Tibial nerve (tissue), 4 donors: ENCODE measurements around the gene MLC1. TPM values are rescaled to one million over a fixed set of nuclear protein-coding genes. Genes with fewer than 3 reads are reported as not detected.

Experiments used
- DNase-seq, 2 donors: peaks; one replicate each; pipeline ENCODE4 v3.0.0-alpha.2; 2019; ENCODE audit warnings: low spot score in 2 of 2
- H3K27ac ChIP-seq, 4 donors: fragments of 200-600 bp; sonication (generic) in 3 of 4; one replicate each; pipeline ENCODE4 v1.5.1; 2017 to 2019; ENCODE audit warnings: mild to moderate bottlenecking in 1 of 4
- H3K27me3 ChIP-seq, 2 donors: fragments of 200-600 bp; sonication (generic) in 1 of 2; one replicate each; pipeline versions ENCODE4 v1.5.1 to v1.6.0; 2017 to 2019
- H3K36me3 ChIP-seq, 3 donors: fragments of 200-600 bp; sonication (generic); one replicate each; pipeline ENCODE4 v1.5.1; 2018 to 2019
- H3K4me1 ChIP-seq, 4 donors: fragments of 200-600 bp; sonication (generic) in 3 of 4; one replicate each; pipeline ENCODE4 v1.5.1; 2017 to 2019
- H3K4me3 ChIP-seq, 4 donors: fragments of 200-600 bp; sonication (generic) in 3 of 4; one replicate each; pipeline ENCODE4 v1.5.1; 2017 to 2019; ENCODE audit warnings: mild to moderate bottlenecking in 1 of 4, moderate library complexity in 1 of 4
- H3K9me3 ChIP-seq, 4 donors: fragments of 200-600 bp; sonication (generic) in 3 of 4; one replicate each; pipeline ENCODE4 v1.5.1; 2017 to 2019
- EP300 ChIP-seq, 2 donors: sonication (generic); formaldehyde crosslinking; IDR thresholded peaks; one replicate each; pipeline ENCODE4 v1.6.1; 2017; ENCODE audit warnings: antibody characterized with exemption in 2 of 2, mild to moderate bottlenecking in 1 of 2
- POLR2A ChIP-seq, 2 donors: fragments of 450-650 bp; IDR thresholded peaks; one replicate each; pipeline ENCODE4 v1.6.1; 2017; ENCODE audit warnings: antibody characterized with exemption in 2 of 2, mild to moderate bottlenecking in 2 of 2, moderate library complexity in 2 of 2
- WGBS, 2 donors: methylation state at CpG; one replicate each; pipeline ENCODE4 v1.1.5; 2018; 5-methylcytosine and 5-hydroxymethylcytosine counted together
- total RNA-seq, 4 donors: library from RNA; depleted of rRNA; stranded (reverse); fragments of >200 nt; gene quantifications; one replicate each; pipeline ENCODE4 v1.1.0, GENCODE V29; 2016
- TF ChIP-seq, protein P1 (sequence below), 5 experiments: fragments of 200-600 bp in 3 of 5; fragments of 450-650 bp in 2 of 5; sonication (generic) in 3 of 5; IDR thresholded peaks; one replicate each; pipeline ENCODE4 v1.5.1; 2016 to 2019; ENCODE audit warnings: antibody characterized with exemption in 5 of 5, mild to moderate bottlenecking in 3 of 5, moderate library complexity in 2 of 5

The MLC1 gene
- total RNA-seq, 4 donors from 2014 or later: not detected

DNA sequence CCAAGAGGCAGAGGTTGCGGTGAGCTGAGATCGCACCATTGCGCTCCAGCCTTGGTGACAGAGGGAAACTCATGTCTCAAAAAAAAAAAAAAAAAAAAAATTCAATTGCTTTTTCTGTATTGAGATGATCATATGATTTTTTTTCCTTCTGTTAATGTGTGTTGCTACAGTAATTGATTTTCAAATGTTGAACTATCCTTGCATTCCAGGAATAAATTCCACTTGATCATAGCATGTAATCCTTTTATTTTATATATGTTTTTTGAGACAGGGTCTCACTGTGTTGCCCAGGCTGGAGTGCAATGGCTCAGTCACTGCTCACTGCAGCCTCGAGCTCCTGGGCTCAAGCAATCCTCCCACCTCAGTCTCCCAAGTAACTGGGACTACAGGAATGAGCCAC lies 37.9 kb upstream of the MLC1 start:
- WGBS, 2 donors: 85 to 86% methylated on average over 4 of the region's 4 CpGs
- no peak for TF ChIP-seq EP300 (IDR thresholded peaks at IDR 0.05)
- TF ChIP-seq, protein P1, sequence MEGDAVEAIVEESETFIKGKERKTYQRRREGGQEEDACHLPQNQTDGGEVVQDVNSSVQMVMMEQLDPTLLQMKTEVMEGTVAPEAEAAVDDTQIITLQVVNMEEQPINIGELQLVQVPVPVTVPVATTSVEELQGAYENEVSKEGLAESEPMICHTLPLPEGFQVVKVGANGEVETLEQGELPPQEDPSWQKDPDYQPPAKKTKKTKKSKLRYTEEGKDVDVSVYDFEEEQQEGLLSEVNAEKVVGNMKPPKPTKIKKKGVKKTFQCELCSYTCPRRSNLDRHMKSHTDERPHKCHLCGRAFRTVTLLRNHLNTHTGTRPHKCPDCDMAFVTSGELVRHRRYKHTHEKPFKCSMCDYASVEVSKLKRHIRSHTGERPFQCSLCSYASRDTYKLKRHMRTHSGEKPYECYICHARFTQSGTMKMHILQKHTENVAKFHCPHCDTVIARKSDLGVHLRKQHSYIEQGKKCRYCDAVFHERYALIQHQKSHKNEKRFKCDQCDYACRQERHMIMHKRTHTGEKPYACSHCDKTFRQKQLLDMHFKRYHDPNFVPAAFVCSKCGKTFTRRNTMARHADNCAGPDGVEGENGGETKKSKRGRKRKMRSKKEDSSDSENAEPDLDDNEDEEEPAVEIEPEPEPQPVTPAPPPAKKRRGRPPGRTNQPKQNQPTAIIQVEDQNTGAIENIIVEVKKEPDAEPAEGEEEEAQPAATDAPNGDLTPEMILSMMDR (IDR thresholded peaks at IDR 0.05): no peak
- H3K36me3 ChIP-seq: no peaks in the 10 kb centered on the region
- no peaks in the 10 kb centered on the region for H3K4me1 ChIP-seq
- no peak overlapping the region for H3K27ac ChIP-seq
- H3K27me3 ChIP-seq: no peaks in the 10 kb centered on the region
- DNase-seq: no peak
- H3K4me3 ChIP-seq: no peak overlapping the region
- H3K9me3 ChIP-seq: peaks cover 0 to 25% (median 4%) of the 10 kb centered on the region in 4 donors

DNA sequence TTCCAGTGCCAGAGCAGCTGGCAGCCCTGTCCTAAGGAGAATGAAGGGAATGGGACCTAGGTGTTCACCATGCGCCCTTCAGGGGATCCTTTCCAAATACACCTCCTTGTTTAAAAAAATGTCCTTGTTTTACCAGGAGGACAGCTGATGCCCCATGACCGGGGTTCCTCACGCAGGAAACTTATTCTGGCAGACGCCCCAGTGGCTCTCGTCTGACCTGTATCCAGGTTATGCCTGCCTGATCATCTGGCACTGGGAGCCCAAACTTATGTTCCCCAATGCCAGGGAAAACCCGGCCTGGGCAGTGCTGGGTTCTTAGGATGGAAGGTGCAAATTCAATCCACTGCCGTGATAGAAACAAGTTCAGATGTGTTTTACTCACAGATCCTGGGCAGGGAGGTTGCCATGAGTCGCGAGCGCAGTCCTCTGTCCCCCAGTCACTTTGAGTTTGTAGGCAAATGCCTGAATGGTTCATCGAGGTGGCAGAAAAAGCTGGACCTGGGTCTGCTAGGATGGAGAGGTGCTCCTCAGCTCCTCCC lies 36.0 kb upstream of the MLC1 start:
- H3K4me3 ChIP-seq: no peak overlapping the region
- H3K36me3 ChIP-seq: no peaks in the 10 kb centered on the region
- 83 to 84% methylated on average over 11 of the region's 11 CpGs for WGBS, 2 donors
- H3K27ac ChIP-seq: no peak overlapping the region
- DNase-seq: no peak
- peaks cover 0 to 8% of the 10 kb centered on the region in 2 donors for H3K27me3 ChIP-seq
- H3K4me1 ChIP-seq: no peaks in the 10 kb centered on the region
- TF ChIP-seq POLR2A (IDR thresholded peaks at IDR 0.05) (no peak), EP300 (IDR thresholded peaks at IDR 0.05) (no peak)
- TF ChIP-seq, protein P1 (IDR thresholded peaks at IDR 0.05): no peak
- peaks cover 0 to 25% (median 4%) of the 10 kb centered on the region in 4 donors for H3K9me3 ChIP-seq

DNA sequence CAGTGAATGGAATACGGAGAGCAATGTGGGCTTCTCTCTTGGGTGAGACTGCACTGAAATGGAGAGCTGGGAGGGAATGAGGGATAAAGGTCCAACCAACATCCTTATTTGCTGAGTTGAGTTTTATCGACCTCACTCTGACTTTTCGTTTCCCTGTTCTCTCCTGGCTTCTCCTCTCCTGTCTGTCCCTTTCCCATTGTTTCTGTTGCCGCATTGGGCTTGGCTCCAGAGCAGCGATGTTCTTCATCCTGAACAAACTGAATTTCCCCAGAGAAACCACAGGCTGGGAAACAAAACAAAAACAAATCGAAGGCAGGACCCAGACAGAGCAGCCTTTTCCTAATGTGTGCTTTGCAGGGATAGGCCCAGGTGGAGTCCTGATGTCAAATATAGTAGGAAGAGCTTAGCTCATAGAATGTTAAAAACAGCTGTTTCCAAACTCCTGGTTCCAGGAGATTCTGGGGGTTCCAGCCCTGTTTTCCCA lies 34.6 kb upstream of the MLC1 start:
- no peak for DNase-seq
- Histone ChIP-seq H3K27me3 (peaks cover 0 to 8% of the 10 kb centered on the region in 2 donors), H3K4me1 (no peaks in the 10 kb centered on the region), H3K4me3 (no peak overlapping the region), H3K9me3 (peaks cover 0 to 25% (median 4%) of the 10 kb centered on the region in 4 donors), H3K36me3 (no peaks in the 10 kb centered on the region), H3K27ac (no peak overlapping the region)
- WGBS, 2 donors: 36 to 42% methylated on average over 6 of the region's 6 CpGs
- TF ChIP-seq EP300 (IDR thresholded peaks at IDR 0.05) (no peak), POLR2A (IDR thresholded peaks at IDR 0.05) (no peak)
- TF ChIP-seq, protein P1 (IDR thresholded peaks at IDR 0.05): no peak

DNA sequence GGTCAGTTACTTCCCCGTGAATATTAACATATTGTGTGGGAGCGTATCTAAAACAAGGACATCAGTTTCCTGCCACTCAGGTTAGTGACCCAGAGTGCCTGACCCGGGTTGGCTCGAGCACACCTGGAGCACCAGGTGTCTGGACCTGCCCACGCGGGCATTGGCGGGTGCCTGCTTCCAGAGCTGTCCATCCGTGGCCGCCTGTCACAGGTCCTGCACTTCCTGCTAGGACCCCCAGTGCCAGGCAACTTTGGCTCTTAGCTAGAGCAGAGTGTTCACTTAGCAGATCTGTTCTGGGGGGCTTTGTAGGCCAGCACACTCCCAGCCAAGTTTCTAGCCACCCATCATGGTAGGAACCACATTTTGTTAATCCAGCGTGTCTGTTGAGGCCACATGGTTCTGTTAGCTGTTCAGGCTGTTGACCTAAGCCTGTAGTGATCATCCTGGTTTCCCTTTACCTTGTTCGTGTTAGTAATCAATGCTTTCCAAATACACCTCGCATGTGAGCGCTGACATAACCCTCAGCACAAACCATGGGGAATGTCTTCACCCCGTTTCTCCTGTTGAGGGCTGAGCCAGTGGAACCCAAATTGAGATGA lies 34.0 kb upstream of the MLC1 start:
- H3K4me1 ChIP-seq: no peaks in the 10 kb centered on the region
- peaks cover 0 to 8% of the 10 kb centered on the region in 2 donors for H3K27me3 ChIP-seq
- no peak overlapping the region for H3K4me3 ChIP-seq
- TF ChIP-seq, protein P1 (IDR thresholded peaks at IDR 0.05): no peak
- TF ChIP-seq POLR2A (IDR thresholded peaks at IDR 0.05) (no peak), EP300 (IDR thresholded peaks at IDR 0.05) (no peak)
- DNase-seq: no peak
- H3K9me3 ChIP-seq: peaks cover 0 to 22% (median 4%) of the 10 kb centered on the region in 4 donors
- WGBS, 2 donors: 79 to 83% methylated on average over 13 to 14 of the region's 14 CpGs
- H3K27ac ChIP-seq: no peak overlapping the region
- H3K36me3 ChIP-seq: no peaks in the 10 kb centered on the region

DNA sequence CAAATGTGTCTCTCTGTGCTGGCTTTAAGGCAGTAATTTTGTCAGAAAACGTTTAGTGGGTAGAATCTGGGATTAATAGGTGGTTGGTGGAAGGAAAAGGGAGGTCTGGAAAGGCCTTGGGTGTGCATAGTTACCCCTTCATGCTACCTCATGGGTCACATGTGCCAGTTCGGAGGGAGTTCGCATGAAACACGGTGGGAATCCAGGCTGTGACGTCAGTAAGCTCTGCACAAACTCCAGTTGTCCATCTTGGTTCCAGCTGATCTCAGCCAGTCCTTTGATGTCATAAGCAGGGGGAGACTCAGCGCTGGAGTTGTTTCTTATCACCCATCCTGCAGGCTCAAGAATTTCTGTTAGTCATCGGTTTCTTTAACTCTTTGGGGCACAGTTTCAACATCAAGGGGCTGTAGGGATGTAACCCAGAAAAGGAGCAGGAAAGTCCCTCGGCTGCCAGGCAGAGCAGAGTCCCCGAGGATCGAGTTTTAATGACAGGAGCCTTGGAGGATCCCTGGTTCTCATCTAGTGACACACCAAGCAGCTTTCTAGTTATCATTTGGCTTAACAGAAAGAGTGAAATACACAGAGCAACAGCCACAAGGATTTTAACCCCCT lies 33.4 kb upstream of the MLC1 start:
- Histone ChIP-seq H3K4me1 (no peaks in the 10 kb centered on the region), H3K27ac (no peak overlapping the region), H3K4me3 (no peak overlapping the region), H3K27me3 (peaks cover 0 to 8% of the 10 kb centered on the region in 2 donors), H3K9me3 (peaks cover 0 to 16% (median 4%) of the 10 kb centered on the region in 4 donors), H3K36me3 (no peaks in the 10 kb centered on the region)
- TF ChIP-seq POLR2A (IDR thresholded peaks at IDR 0.05): no peak
- TF ChIP-seq, protein P1 (IDR thresholded peaks at IDR 0.05): no peak
- no peak for DNase-seq
- WGBS, 2 donors: 24 to 36% methylated on average over 9 to 10 of the region's 10 CpGs
